Ureter (tissue), 1 donor: ENCODE measurements around the gene TUT7. TPM values are rescaled to one million over a fixed set of nuclear protein-coding genes. Genes with fewer than 3 reads are reported as not detected.
"Not testable (repeated sequence)": the region's sequence is repeated elsewhere in the genome, so short reads cannot be mapped to it uniquely, and the experiment has no call there.

ENCODE experiments used
- DNase-seq: peaks from one replicate; pipeline ENCODE4 v3.0.0-alpha.2; 2020; ENCODE audit warnings: low spot score
- total RNA-seq: library from RNA; stranded (reverse); gene quantifications from one replicate; pipeline ENCODE4 v1.2.4, GENCODE V29; 2023
- donor health status: DM: yes; HTN: yes; CAD: no.

TUT7 gene
- total RNA-seq, 1 donor from 2014 or later: 38.6 TPM

- DNase-seq: no peak
Observed at GRCh38 chr9:86350006-86350760, 4.0 kb downstream of the TUT7 start.

DNA sequence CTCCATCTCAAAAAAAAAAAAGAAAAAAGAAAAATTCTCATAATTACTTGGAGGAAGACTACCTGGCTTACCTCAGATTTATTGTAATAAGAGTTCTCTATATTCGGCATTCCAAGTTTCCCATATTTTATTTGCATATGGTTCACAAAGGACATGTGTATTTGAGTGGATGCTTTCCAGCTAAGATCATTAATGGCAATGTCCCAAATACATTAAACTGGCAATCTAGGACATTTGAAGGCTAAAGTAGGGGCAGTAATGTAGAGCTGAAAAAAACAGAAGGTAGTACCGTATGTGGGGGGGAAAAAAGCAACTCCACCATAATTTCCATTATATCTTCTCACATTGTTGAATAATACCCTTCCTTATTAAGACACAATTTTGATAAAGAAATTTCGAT, 4.9 kb downstream of the TUT7 start:
- DNase-seq: no peak

DNA sequence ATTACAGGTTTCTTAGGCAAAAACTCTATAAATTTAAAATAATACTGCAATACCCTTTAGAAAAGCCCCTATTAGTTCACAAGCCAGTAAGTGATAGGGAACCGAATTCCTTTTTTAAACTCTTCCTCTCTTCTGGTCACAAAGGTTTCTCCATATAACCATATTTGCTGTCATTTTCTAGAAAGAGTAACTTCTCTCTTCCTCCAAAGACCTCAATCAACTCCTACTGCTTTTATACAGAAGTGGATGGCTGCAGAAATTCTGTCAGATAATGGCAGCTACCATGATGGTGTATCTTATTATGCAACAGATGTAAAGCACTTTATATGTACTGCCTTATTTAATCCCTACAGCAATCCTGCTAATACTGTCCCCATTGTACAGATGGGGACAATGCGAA, 6.2 kb downstream of the TUT7 start:
- DNase-seq: no peak

DNA sequence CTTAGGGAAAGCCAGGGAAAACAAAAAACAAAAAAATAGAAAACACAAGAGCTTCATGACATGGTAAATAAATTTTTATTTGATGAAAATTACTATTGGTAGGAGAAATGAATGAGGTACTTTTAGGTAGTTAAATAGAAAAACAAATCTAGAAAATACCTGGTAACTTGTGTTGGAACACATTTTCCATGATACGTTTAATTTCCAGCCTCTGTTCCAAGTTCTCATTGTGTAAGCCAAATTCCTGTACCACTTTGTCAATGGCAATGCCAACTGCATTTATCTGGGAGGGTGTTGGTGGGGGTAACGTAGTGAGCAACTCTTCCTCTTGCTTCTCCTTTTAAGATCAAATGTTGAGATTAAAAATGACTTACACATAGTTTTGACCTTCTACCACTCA, 9.4 kb downstream of the TUT7 start:
- DNase-seq: no peak

DNA sequence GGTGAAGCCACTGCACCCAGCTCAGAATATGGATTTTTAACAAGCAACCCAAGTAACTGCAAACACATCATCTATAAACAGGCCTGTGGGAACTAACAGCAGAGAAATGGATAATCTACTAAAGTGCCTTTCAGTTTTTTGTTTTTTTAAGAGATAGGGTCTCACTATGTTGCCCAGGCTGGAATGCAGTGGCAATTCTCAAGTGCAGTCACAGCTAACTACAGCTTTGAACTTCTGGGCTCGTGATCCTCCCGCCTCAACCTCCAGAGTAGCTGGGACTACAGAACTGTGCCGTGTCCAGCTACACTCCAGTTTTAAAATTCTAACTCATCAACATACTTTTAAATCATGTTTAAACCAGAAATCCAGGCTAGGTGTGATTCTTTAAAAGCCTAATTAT, 11.9 kb downstream of the TUT7 start:
- DNase-seq: no peak

DNA sequence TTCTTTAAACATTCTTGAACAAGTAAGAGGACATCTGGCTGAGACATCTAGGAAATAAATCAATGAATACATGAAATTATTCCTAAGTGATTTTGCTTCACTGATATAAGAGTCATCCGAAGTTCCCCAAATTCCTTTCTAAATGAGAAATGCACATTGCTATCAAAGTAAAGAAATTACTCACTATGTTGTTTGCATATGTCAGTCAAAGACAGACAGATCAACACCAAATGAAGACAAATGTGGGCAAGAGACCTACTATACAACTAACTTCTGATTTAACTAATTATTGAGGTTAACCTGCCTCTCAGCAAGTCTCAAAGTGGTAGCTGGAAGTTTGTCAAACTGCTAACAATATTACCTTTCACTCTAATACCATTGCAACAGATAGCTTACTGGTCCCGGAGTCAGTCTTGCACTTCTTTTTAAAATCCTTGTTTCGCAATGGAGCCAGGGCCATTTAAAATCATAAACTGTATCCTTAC, 13.2 kb downstream of the TUT7 start:
- DNase-seq: no peak

GRCh38 chr9:86340356-86341006, 13.7 kb downstream of the TUT7 start:
- DNase-seq: no peak

DNA sequence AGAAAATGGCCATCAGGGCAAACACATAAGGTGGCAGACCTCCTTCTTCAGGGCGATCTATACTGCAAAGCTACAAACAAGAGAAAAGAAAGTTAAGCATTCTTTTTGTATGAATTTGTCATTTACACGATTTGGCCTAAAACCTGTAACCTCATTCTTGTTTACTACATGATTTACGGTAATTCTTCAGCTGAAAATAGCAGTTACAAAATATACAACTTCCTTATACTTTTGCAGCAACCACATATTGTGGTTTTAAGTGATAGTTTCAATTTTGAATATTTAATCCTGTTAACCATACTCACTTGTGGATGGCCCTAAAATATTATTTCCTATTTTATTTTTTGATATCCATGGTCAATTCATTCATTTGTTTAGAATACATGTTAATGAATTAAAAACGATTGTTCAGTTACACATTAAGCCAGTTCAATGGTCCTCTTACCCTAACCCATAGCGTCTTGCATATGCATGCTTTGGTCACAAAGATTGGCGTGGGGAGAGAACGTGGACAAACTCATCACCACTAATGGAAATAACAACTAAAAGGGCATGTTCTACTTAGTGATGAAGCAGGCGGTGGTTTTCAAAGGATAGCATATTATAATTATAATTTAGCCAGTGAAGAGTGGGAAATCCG, 16.6 kb downstream of the TUT7 start:
- no peak for DNase-seq

DNA sequence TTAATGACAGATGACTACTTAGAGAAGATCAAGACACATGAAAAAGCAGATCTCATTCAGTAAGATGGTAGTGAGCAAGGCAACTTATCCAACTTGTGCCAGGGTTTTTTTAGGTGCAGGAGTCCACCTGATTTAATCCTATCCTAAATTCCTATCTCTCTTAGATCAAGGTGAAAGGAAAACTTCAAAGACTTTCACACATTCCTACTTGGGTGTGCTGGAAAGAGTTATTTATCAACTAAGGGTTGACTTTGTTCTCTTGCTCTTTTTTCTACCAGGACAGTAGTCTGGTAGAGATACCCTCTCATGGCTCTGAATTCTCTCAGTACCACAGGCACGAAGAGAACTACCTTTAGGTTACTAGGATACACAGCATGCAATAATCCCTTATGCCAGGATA, 18.2 kb downstream of the TUT7 start:
- no peak for DNase-seq

DNA sequence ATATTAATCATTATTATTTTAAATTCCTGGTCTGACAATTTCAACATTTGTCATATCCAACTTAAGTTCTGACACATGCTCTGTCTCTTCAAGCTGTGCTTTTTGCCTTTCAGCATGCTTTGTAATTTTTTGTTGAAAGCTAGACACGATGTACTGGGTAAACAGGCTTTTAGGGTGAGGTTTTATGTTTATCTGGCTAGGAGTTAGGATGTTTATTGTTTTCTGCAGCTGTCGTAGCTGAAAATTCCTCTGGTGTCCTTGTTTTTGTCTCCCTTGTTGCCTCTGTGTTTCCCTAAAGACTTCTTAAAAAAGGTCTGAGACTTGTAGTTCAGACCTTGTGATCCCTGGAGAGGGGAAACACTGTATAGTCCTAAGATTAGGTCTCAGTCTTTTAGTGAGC, 20.6 kb downstream of the TUT7 start:
- no peak for DNase-seq

DNA sequence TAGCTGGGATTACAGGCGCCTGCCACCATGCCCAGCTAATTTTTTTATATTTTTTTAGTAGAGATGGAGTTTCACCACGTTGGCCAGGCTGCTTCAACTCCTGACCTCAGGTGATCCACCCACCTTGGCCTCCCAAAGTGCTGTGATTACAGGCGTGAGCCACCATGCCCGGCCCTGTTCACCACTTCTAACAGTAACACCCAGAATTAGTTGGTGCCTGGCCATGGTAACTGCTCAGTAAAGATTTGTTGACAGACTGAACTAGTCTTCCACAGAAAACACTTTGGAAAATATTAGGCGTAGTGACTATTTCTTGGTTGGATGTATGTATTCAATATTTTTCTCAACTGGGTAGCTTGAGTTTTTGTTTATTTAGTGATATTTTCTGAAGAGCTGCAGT, 24.0 kb downstream of the TUT7 start:
- DNase-seq: no peak

DNA sequence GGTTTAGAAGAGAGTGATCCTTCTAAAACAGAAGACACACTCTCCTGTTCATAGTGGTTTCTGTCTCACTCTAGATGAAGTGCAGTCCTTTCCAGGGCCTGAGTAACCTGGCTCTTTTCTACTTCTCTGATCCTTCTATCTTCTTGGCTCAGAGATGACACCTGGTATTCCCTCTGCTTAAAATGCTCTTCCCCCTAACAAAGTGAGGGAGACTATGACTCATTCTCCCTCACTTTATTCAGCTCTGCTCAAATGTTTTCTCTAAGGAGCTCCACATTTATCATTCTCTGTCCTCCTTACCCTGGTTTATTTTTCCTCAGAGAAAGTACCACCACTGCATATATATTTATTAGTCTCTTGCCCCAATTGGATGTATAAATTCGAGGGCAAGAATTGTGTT, 24.6 kb downstream of the TUT7 start:
- no peak for DNase-seq

GRCh38 chr9:86328156-86328555, 26.1 kb downstream of the TUT7 start:
- DNase-seq: no peak

DNA sequence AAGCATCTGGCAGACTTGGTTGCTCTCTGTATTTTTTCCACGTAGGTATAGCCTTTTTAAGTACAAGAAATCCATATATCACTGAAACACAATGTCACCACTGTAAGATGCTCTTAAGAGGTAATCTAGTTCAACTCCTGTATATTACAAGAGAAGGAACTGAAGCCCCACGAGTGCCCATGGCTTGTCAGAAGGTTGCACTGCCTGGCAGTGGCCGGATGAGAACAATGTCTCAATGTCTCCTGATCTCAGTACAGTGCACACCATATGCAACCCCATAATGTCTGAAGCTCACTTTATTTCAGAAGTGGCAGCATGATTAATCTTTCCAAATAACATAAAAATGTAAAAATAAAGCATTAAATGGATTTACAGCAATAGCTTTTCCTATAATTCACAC, 27.7 kb downstream of the TUT7 start:
- no peak for DNase-seq

GRCh38 chr9:86324901-86325300, 29.3 kb downstream of the TUT7 start:
- DNase-seq: no peak

GRCh38 chr9:86324308-86324707, 29.9 kb downstream of the TUT7 start:
- DNase-seq: no peak

DNA sequence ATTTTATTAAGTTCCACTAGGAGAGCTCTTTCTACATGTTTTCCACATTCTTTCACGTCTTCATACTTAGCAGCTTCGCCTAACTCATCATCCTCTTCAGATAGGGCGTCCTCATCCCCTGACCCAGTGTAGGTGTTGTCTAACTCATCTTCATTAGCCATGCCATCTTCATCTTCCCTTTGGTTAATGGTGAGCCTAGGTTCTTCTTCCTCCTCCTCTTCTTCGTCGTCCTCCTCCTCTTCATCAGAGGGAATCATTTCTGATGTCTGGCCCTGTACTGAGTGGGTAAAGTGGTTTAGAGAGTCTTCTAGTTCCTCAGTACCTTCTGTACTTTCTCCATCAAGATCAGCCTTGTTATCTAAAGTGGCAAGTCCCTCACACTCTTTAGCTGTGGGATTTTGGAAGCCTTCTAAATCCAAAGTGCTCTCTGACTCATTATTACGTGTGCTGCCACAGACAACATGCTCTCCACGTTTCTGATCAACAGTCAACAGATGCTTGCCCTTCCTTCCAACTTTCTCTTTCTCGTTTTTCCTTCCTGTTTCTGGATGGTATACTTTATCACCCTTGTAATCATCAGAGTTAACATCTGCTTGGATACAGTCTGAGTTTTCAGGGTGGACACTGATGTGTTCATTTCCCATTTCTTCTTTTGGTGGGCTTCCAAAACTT, 31.1 kb downstream of the TUT7 start:
- DNase-seq: no peak

- no peak for DNase-seq
Observed at GRCh38 chr9:86321373-86321772, 32.8 kb downstream of the TUT7 start.

GRCh38 chr9:86318187-86318586, 36.0 kb downstream of the TUT7 start:
- no peak for DNase-seq

DNA sequence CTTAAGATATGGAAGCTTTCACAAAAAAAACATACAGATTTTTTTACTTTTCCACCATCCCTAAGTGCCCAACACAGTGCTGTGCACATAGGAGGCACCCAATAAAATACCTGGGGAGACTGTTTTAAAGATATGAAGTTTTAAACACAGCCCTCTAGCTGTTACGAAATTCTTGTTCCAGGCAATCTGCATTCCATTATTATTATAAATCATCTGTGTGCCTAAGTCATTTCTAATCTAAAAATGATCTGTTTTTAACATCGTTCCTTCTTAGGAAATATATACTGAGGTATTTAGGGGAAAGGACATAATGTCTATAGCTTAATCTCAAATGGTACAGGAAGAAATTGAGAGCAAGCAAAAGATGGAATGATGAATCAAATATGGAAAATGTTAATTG, 39.1 kb downstream of the TUT7 start:
- no peak for DNase-seq

GRCh38 chr9:86312959-86313358, 41.3 kb downstream of the TUT7 start:
- not testable (repeated sequence) for DNase-seq

DNA sequence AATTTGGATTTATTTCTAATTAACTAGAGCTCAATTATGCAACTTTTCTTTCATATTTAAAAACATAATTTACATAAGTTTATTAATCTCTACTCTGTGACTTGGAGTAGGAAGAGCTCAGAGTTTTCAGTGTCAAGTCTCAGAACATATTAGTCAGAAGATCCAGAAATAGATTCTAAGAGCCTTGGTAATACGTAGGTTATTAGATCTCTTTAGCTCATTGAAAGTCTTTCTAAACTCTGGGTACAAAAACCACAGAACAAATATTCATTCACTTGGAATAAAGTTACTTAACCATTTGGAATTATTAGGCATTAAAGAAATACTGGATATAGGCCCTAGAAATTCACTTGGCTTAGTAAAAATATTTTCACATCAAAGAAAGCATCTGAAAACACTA, 45.5 kb downstream of the TUT7 start:
- no peak for DNase-seq
